ENCODE data around the gene BTRC. TPM values are rescaled to one million over a fixed set of nuclear protein-coding genes. Genes with fewer than 3 reads are reported as not detected.

Gene BTRC
- total and polyA plus RNA-seq, 10 of the 15 experiments (the other 5 are each of a cell fraction or from before 2014, with no cell fraction given), result 2.2 to 18.6 (median 8.6) TPM

DNA sequence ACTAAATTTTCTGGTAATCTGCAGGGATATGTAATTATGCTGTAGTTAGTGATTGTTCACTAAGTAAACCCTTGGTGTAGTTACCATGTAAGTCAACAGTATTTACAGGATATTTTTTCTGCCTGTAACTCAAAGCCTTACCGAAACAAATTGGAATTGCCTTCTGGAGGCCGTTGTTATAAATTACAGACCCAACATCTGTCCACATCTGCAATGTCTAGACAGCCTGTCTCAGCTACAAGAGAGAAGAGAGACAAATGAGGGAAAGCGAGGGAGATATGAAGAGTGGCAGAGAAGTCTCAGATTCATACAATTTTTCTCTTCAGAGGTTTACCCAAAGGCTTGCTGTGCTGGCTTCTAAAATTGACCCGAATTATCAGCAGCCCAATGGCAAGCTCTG is 23.7 kb upstream of the BTRC start (continued):
- TF ChIP-seq, protein P1, sequence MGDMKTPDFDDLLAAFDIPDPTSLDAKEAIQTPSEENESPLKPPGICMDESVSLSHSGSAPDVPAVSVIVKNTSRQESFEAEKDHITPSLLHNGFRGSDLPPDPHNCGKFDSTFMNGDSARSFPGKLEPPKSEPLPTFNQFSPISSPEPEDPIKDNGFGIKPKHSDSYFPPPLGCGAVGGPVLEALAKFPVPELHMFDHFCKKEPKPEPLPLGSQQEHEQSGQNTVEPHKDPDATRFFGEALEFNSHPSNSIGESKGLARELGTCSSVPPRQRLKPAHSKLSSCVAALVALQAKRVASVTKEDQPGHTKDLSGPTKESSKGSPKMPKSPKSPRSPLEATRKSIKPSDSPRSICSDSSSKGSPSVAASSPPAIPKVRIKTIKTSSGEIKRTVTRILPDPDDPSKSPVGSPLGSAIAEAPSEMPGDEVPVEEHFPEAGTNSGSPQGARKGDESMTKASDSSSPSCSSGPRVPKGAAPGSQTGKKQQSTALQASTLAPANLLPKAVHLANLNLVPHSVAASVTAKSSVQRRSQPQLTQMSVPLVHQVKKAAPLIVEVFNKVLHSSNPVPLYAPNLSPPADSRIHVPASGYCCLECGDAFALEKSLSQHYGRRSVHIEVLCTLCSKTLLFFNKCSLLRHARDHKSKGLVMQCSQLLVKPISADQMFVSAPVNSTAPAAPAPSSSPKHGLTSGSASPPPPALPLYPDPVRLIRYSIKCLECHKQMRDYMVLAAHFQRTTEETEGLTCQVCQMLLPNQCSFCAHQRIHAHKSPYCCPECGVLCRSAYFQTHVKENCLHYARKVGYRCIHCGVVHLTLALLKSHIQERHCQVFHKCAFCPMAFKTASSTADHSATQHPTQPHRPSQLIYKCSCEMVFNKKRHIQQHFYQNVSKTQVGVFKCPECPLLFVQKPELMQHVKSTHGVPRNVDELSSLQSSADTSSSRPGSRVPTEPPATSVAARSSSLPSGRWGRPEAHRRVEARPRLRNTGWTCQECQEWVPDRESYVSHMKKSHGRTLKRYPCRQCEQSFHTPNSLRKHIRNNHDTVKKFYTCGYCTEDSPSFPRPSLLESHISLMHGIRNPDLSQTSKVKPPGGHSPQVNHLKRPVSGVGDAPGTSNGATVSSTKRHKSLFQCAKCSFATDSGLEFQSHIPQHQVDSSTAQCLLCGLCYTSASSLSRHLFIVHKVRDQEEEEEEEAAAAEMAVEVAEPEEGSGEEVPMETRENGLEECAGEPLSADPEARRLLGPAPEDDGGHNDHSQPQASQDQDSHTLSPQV (IDR thresholded peaks at IDR 0.05), result no peak
- no peak for TF ChIP-seq ASH2L (IDR thresholded peaks at IDR 0.05; ENCODE audit: borderline replicate concordance, low read depth)

DNA sequence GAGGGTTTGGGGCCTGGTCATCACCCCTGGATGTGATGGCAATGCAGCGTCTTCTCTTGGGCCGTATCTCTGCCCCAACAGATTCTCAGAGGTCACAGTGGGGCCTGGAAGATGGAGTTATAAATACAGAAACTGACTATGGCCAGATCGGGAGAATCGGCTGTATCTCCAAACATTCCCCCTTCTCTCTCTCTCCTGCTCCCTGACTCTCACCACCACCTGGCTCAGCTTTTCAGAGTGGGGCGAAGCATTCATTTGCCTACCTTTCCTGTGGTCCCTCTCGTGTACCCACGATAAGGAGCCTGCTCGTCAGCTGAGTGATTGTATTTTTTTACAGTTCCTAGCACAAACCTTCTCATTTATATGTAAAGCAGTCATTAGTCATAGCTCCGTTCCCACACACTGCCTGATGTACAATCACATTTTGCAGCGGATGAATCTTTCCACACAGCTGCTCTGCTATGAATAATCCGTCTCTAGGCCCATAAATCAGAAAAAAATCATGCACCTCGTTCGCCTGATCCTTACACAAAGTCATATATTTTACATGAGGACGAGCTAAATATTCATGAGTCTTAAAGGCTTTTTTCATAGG is 23.2 kb upstream of the BTRC start:
- H3K4me2 ChIP-seq (ENCODE audit: control insufficient read depth, insufficient read depth), result no peak overlapping the region
- POLR2A ChIA-PET, result interaction anchor here (0.6 kb wide), 1 partner anchor 1036 kb away, joined by 4 read pairs; no protein-coding TSS in a partner anchor

More for the DNA sequence above, 23.2 kb upstream of the BTRC start:
- ChIA-PET CTCF (interaction anchor here (0.7 to 1.2 kb wide), 3 partner anchors 20 to 335 kb away, joined by 3 to 4 read pairs (median 4); no protein-coding TSS in a partner anchor), SMC1A (ENCODE audit: uncharacterized antibody, unreplicated experiment) (interaction anchor here (0.8 to 1.1 kb wide), 2 partner anchors 31 to 240 kb away, joined by 3 to 4 read pairs; no protein-coding TSS in a partner anchor), RAD21 (ENCODE audit: unreplicated experiment) (interaction anchor here (1.1 kb wide), 1 partner anchor 111 kb away, joined by 3 read pairs; no protein-coding TSS in a partner anchor)
- no peak for DNase-seq (ENCODE audit: low read depth, low spot score)
- no peak for ATAC-seq
- no peaks in the 10 kb centered on the region for H3K36me3 ChIP-seq (ENCODE audit: control insufficient read depth in 2 of 2, insufficient read depth in 2 of 2, low read length in 1 of 2)
- peaks cover 0 to 7% of the 10 kb centered on the region in 2 experiments for H3K27me3 ChIP-seq (replicated peaks in 1 of 2; ENCODE audit: control insufficient read depth in 2 of 2, insufficient read depth in 2 of 2, low read length in 1 of 2)
- no peak overlapping the region for H3K27ac ChIP-seq (ENCODE audit: control insufficient read depth, insufficient read depth)
- H3K9ac ChIP-seq (ENCODE audit: control insufficient read depth, insufficient read depth, low read length), result no peak overlapping the region
- H3K4me3 ChIP-seq, result no peak overlapping the region
- H4K20me1 ChIP-seq (ENCODE audit: control insufficient read depth, insufficient read depth), result no peaks in the 10 kb centered on the region
- H3K79me2 ChIP-seq (ENCODE audit: control insufficient read depth, insufficient read depth, low read length), result no peaks in the 10 kb centered on the region
- no peaks in the 10 kb centered on the region for H3K9me3 ChIP-seq (replicated peaks; ENCODE audit: control insufficient read depth, insufficient read depth, low read length)
- 20% methylated on average over 14 of the region's 14 CpGs for WGBS (ENCODE audit: insufficient coverage, insufficient replicate concordance, low lambda C conversion rate, missing lambda C conversion rate)
- no peak for FAIRE-seq
- TF ChIP-seq, protein P2, sequence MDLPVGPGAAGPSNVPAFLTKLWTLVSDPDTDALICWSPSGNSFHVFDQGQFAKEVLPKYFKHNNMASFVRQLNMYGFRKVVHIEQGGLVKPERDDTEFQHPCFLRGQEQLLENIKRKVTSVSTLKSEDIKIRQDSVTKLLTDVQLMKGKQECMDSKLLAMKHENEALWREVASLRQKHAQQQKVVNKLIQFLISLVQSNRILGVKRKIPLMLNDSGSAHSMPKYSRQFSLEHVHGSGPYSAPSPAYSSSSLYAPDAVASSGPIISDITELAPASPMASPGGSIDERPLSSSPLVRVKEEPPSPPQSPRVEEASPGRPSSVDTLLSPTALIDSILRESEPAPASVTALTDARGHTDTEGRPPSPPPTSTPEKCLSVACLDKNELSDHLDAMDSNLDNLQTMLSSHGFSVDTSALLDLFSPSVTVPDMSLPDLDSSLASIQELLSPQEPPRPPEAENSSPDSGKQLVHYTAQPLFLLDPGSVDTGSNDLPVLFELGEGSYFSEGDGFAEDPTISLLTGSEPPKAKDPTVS (IDR thresholded peaks at IDR 0.05; ENCODE audit: low read depth, low read length), result no peak
- TF ChIP-seq POLR2AphosphoS5 (IDR thresholded peaks at IDR 0.05; ENCODE audit: low read length) (no peak), WRNIP1 (IDR thresholded peaks at IDR 0.05; ENCODE audit: borderline replicate concordance, low read depth, low read length) (no peak), YBX1 (IDR thresholded peaks at IDR 0.05) (no peak), SPI1 (IDR thresholded peaks at IDR 0.05; ENCODE audit: borderline replicate concordance, insufficient read depth, low read depth, low read length) (no peak), HCFC1 (IDR thresholded peaks at IDR 0.05; ENCODE audit: low read length) (no peak), CREB1 (IDR thresholded peaks at IDR 0.05; ENCODE audit: low read depth) (no peak), GATAD2B (conservative IDR thresholded peaks at IDR 0.05; ENCODE audit: low read depth) (no peak), ZZZ3 (IDR thresholded peaks at IDR 0.05; ENCODE audit: control insufficient read depth, insufficient read length, low read depth) (no peak), ZBED1 (IDR thresholded peaks at IDR 0.05; ENCODE audit: borderline replicate concordance) (no peak), BRCA1 (IDR thresholded peaks at IDR 0.05; ENCODE audit: low read depth, low read length) (no peak), CHD2 (IDR thresholded peaks at IDR 0.05; ENCODE audit: borderline replicate concordance, low read depth, low read length) (no peak)
- TF ChIP-seq, protein P3, sequence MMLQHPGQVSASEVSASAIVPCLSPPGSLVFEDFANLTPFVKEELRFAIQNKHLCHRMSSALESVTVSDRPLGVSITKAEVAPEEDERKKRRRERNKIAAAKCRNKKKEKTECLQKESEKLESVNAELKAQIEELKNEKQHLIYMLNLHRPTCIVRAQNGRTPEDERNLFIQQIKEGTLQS (IDR thresholded peaks at IDR 0.05; ENCODE audit: borderline replicate concordance, extremely low read depth, low read depth, low read length), result no peak
- intact Hi-C loops (cut with micrococcal nuclease; ENCODE audit: unreplicated experiment) (no loop called here), in situ Hi-C loops (cut with MboI) (no loop called here)
- H3K4me1 ChIP-seq (ENCODE audit: control insufficient read depth, insufficient read depth, low read length), result no peaks in the 10 kb centered on the region
- BruUV-seq (replicated peaks), result no TSS peak
- H2AFZ ChIP-seq (ENCODE audit: control insufficient read depth, low read depth, low read length), result no peak overlapping the region

Data from GM12878 (cell line).